ENCODE results near the gene THOC5. TPM values are rescaled to one million over a fixed set of nuclear protein-coding genes. Genes with fewer than 3 reads are reported as not detected.

Gene THOC5
- total and polyA plus RNA-seq, 2 donors from 2014 or later, result 23.1 to 37.9 TPM

GRCh38 chr22:29476116-29476515 is 77.4 kb downstream of the THOC5 start:
- no peak for TF ChIP-seq CTCF (IDR thresholded peaks at IDR 0.05; ENCODE audit: borderline replicate concordance, extremely low read depth, insufficient read depth)
- intact Hi-C loops (cut with DNase I), result no loop called here
- Histone ChIP-seq H3K4me1 (ENCODE audit: control insufficient read depth in 2 of 3, insufficient read depth in 2 of 3, low read depth in 1 of 3, low read length in 3 of 3) (peaks cover 0 to 11% (median 0%) of the 10 kb centered on the region in 3 donors), H3K9me3 (ENCODE audit: control insufficient read depth in 2 of 3, insufficient read depth in 1 of 3, low read length in 3 of 3) (no peaks in the 10 kb centered on the region), H3K27ac (ENCODE audit: low read depth in 2 of 2, low read length in 2 of 2) (no peak overlapping the region), H3K36me3 (ENCODE audit: control insufficient read depth in 2 of 3, insufficient read depth in 3 of 3, low read length in 3 of 3) (no peaks in the 10 kb centered on the region), H3K4me3 (ENCODE audit: low read length in 3 of 3) (no peak overlapping the region), H3K27me3 (ENCODE audit: control insufficient read depth, insufficient read depth, low read length) (peaks cover 4% of the 10 kb centered on the region), H3K9ac (ENCODE audit: low read length in 3 of 3) (no peak overlapping the region)
- no peak for FAIRE-seq
- peak in 1 of 5 donors; percentile 30 for DNase-seq

- FAIRE-seq (no peak), DNase-seq (no peak)
- intact Hi-C loops (cut with DNase I), result no loop called here
- Histone ChIP-seq H3K27me3 (ENCODE audit: control insufficient read depth, insufficient read depth, low read length) (peaks cover 4% of the 10 kb centered on the region), H3K4me1 (ENCODE audit: control insufficient read depth in 2 of 3, insufficient read depth in 2 of 3, low read depth in 1 of 3, low read length in 3 of 3) (peaks cover 0 to 5% (median 0%) of the 10 kb centered on the region in 3 donors), H3K9me3 (ENCODE audit: control insufficient read depth in 2 of 3, insufficient read depth in 1 of 3, low read length in 3 of 3) (no peaks in the 10 kb centered on the region), H3K4me3 (ENCODE audit: low read length in 3 of 3) (no peak overlapping the region), H3K36me3 (ENCODE audit: control insufficient read depth in 2 of 3, insufficient read depth in 3 of 3, low read length in 3 of 3) (no peaks in the 10 kb centered on the region), H3K27ac (ENCODE audit: low read depth in 2 of 2, low read length in 2 of 2) (no peak overlapping the region), H3K9ac (ENCODE audit: low read length in 3 of 3) (no peak overlapping the region)
- TF ChIP-seq CTCF (IDR thresholded peaks at IDR 0.05; ENCODE audit: borderline replicate concordance, extremely low read depth, insufficient read depth), result no peak
Observed at GRCh38 chr22:29475550-29475949, 78.0 kb downstream of the THOC5 start.

GRCh38 chr22:29473001-29473400 is 80.6 kb downstream of the THOC5 start:
- Histone ChIP-seq H3K36me3 (ENCODE audit: control insufficient read depth in 2 of 3, insufficient read depth in 3 of 3, low read length in 3 of 3) (no peaks in the 10 kb centered on the region), H3K27me3 (ENCODE audit: control insufficient read depth, insufficient read depth, low read length) (peaks cover 2% of the 10 kb centered on the region)

More at GRCh38 chr22:29473001-29473400, 80.6 kb downstream of the THOC5 start:
- FAIRE-seq (no peak), DNase-seq (no peak)
- intact Hi-C loops (cut with DNase I), result no loop called here
- Histone ChIP-seq H3K9ac (ENCODE audit: low read length in 3 of 3) (no peak overlapping the region), H3K27ac (ENCODE audit: low read depth in 2 of 2, low read length in 2 of 2) (no peak overlapping the region), H3K9me3 (ENCODE audit: control insufficient read depth in 2 of 3, insufficient read depth in 1 of 3, low read length in 3 of 3) (no peaks in the 10 kb centered on the region), H3K4me3 (ENCODE audit: low read length in 3 of 3) (no peak overlapping the region), H3K4me1 (ENCODE audit: control insufficient read depth in 2 of 3, insufficient read depth in 2 of 3, low read depth in 1 of 3, low read length in 3 of 3) (no peaks in the 10 kb centered on the region)
- TF ChIP-seq CTCF (IDR thresholded peaks at IDR 0.05; ENCODE audit: borderline replicate concordance, extremely low read depth, insufficient read depth), result no peak

Data from kidney (tissue), 14 donors.